Measurements from ENCODE around the gene SLC37A3. TPM values are rescaled to one million over a fixed set of nuclear protein-coding genes. Genes with fewer than 3 reads are reported as not detected.
"Not testable (repeated sequence)": the region's sequence is repeated elsewhere in the genome, so short reads cannot be mapped to it uniquely, and the experiment has no call there.

Gene SLC37A3
- total and polyA plus RNA-seq, 8 donors = 6.3 to 141 (median 55.2) TPM

DNA sequence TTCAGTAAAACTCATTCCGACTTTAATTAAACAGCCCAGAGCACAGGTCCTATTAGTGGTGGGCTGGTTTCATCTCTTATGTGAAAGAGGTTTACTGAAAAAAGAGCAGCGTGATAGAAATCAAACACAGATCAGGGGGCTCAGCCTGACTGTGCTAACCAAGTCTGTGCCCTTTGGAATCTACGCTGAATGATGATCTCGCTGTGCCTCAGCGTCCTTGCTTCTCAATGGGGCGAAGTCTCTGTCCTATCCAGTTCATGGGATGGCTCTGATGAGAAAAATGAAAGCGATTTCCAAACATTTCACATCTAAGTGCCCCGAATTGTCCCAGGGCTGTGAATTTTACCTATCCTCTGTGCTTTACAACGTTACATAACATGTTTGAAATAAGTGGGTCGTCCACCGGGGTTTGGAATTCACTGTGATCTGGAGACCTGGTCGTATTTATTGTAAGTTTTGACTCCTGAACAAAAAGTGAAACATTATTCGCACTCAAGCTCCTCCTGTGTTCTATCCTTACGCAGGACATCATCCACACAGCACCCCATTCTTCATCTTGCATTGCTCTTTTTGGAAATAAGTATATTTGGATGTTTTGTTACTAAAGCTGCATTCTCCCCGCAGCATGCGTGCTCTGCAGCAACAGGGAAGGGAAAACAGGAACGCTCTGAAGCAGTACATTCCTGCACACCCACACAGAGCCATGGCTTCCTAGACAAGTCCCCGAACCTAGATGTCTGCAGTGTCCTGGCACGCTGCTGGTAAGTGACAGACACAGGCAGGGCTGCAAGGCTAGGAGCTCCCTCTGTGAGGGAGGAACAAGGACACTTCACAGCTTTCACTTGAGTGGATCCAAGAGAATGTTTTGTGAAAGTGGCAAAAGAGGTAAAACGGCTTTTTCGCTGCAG, 83.5 kb downstream of the SLC37A3 start:
- peaks cover 24 to 51% (median 36%) of the 10 kb centered on the region in 4 donors for H3K4me1 ChIP-seq
- no peak for DNase-seq
- no peak for TF ChIP-seq EP300 (IDR thresholded peaks at IDR 0.05)
- no peak for TF ChIP-seq POLR2A (IDR thresholded peaks at IDR 0.05)
- TF ChIP-seq, protein P1, sequence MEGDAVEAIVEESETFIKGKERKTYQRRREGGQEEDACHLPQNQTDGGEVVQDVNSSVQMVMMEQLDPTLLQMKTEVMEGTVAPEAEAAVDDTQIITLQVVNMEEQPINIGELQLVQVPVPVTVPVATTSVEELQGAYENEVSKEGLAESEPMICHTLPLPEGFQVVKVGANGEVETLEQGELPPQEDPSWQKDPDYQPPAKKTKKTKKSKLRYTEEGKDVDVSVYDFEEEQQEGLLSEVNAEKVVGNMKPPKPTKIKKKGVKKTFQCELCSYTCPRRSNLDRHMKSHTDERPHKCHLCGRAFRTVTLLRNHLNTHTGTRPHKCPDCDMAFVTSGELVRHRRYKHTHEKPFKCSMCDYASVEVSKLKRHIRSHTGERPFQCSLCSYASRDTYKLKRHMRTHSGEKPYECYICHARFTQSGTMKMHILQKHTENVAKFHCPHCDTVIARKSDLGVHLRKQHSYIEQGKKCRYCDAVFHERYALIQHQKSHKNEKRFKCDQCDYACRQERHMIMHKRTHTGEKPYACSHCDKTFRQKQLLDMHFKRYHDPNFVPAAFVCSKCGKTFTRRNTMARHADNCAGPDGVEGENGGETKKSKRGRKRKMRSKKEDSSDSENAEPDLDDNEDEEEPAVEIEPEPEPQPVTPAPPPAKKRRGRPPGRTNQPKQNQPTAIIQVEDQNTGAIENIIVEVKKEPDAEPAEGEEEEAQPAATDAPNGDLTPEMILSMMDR (IDR thresholded peaks at IDR 0.05) = no peak
- TF ChIP-seq POLR2AphosphoS5 (IDR thresholded peaks at IDR 0.05) = no peak
- H3K27me3 ChIP-seq = no peaks in the 10 kb centered on the region
- intact Hi-C loops (cut with DNase I; ENCODE audit: low total_unique reads) = no loop called here
- peak overlapping the region; percentile 5 to 29 (median 14) for H3K4me3 ChIP-seq
- peak overlapping the region; percentile 55 to 93 (median 85) for H3K27ac ChIP-seq
- no peaks in the 10 kb centered on the region for H3K36me3 ChIP-seq
- WGBS, 5 donors = 77 to 92% (median 87%) methylated on average over 21 of the region's 21 CpGs
- H3K9me3 ChIP-seq = peaks cover 0 to 7% (median 2%) of the 10 kb centered on the region in 4 donors

DNA sequence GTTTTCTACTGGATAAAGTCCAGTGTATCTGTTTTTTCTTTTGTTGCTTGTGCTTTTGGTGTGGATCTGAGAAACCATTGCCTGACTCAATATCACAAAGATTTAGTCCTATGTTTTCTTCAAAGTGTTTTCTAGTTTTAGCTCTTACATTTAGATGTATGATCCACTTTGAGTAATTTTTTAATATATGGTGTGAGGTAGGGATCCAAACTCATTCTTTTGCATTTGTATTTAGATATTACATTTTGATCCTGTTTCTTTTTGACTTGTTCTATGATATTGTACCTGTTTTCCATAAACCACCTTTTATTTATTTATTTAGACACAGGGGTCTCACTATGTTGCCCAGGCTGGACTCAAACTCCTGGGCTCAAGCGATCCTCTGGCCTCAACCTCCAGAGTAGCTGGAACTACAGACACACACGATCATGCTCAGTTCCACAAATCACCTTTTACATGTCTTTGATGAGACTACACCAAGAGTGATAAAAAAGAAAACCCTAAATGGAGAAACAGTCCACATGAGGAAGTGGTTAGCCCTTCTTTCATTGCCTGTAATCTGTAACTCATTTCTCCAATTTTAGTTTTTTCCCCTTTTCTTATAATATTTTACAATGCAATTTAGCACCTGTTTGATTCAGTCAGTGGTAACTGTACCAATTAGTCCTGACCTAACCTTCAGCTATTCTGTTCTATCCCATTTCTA, 86.0 kb downstream of the SLC37A3 start:
- Histone ChIP-seq H3K4me3 (no peak overlapping the region), H3K27me3 (no peaks in the 10 kb centered on the region), H3K27ac (no peak overlapping the region), H3K4me1 (peaks cover 24 to 55% (median 40%) of the 10 kb centered on the region in 4 donors), H3K36me3 (no peaks in the 10 kb centered on the region), H3K9me3 (peaks cover 0 to 7% (median 2%) of the 10 kb centered on the region in 4 donors)
- 90 to 95% (median 92%) methylated on average over 2 of the region's 2 CpGs for WGBS, 5 donors
- intact Hi-C loops (cut with DNase I; ENCODE audit: low total_unique reads) = no loop called here
- DNase-seq = no peak
- TF ChIP-seq EP300 (IDR thresholded peaks at IDR 0.05) = no peak
- no peak for TF ChIP-seq POLR2A (IDR thresholded peaks at IDR 0.05)
- no peak for TF ChIP-seq POLR2AphosphoS5 (IDR thresholded peaks at IDR 0.05)
- TF ChIP-seq, protein P1 (IDR thresholded peaks at IDR 0.05) = no peak

DNA sequence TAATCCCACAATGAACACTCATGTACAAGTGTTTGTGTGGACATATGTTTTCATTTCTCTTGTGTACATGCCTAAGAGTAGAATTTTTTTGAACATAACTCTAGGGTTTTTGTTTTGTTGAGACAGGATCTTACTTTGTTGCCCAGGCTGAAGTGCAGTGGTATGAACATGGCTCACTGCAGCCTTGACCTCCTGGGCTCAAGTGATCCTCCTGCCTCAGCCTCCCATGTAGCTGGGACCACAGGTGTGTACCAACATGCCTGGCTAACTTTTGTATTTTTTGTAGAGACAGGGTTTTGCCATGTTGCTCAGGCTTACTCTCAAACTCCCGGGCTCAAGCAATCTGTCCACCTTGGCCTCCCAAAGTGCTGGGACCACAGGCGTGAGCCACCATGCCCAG, 87.2 kb downstream of the SLC37A3 start:
- intact Hi-C loops (cut with DNase I; ENCODE audit: low total_unique reads); H3K27me3 ChIP-seq: not testable (repeated sequence)
- 93 to 100% (median 98%) methylated on average over 2 of the region's 2 CpGs for WGBS, 5 donors

DNA sequence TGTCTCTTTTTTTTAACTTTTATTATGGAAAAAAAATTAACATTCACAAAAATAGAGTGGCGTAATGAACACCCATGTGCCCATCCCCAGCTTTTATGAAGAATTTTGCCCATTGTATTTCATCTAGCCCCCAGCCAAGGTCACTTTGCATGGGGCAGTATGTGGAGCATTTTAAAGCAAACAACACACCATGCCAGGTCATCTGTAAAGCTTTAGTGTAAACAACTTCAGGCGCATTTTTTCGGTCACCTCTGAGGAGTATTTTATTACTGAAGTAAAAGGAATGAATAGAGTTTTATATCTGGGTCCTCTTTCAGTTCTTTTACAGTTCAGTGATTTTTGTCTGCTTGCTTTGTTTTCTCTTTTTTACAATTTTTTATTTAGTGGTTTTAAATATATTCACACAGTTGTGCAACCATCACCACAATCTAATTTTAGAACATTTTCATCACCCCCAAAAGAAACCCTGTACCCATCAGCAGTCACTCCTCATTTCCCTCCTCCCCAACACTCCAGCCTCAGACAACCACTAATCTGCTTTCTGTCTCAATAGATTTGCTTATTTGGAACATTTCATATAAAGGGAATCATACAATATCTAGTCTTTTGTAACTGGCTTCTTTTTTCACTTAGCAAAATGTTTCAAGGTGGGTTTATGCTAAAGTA, 87.9 kb downstream of the SLC37A3 start:
- H3K4me1 ChIP-seq = peaks cover 12 to 49% (median 36%) of the 10 kb centered on the region in 4 donors
- TF ChIP-seq, protein P1 (IDR thresholded peaks at IDR 0.05) = no peak
- TF ChIP-seq POLR2A (IDR thresholded peaks at IDR 0.05) = no peak
- no peak for TF ChIP-seq EP300 (IDR thresholded peaks at IDR 0.05)
- no peak for DNase-seq
- H3K27me3 ChIP-seq = no peaks in the 10 kb centered on the region
- intact Hi-C loops (cut with DNase I; ENCODE audit: low total_unique reads) = no loop called here
- H3K27ac ChIP-seq = no peak overlapping the region
- no peak overlapping the region for H3K4me3 ChIP-seq
- 34 to 48% (median 41%) methylated on average over 3 of the region's 3 CpGs for WGBS, 5 donors
- H3K9me3 ChIP-seq = peaks cover 0 to 7% (median 2%) of the 10 kb centered on the region in 4 donors
- H3K36me3 ChIP-seq = no peaks in the 10 kb centered on the region

More for the DNA sequence above, 87.2 kb downstream of the SLC37A3 start:
- peaks cover 18 to 54% (median 37%) of the 10 kb centered on the region in 4 donors for H3K4me1 ChIP-seq
- H3K4me3 ChIP-seq, H3K36me3 ChIP-seq, H3K9me3 ChIP-seq, H3K27ac ChIP-seq, DNase-seq: not testable (repeated sequence)
